Measurements from ENCODE around the gene STIM1.
"Not testable (repeated sequence)": the region's sequence is repeated elsewhere in the genome, so short reads cannot be mapped to it uniquely, and the experiment has no call there.

The STIM1 gene

GRCh38 chr11:4130219-4130618 is 274.8 kb downstream of the STIM1 start:
- DNase-seq, result not testable (repeated sequence)

- DNase-seq, result no peak
Measured at GRCh38 chr11:4134806-4135205, 279.3 kb downstream of the STIM1 start.

GRCh38 chr11:4138497-4138896 is 283.0 kb downstream of the STIM1 start:
- no peak for DNase-seq

GRCh38 chr11:4140067-4140636 is 284.7 kb downstream of the STIM1 start:
- DNase-seq, result no peak
